ENCODE measurements around the gene WDR89.
"Not testable (repeated sequence)": the region's sequence is repeated elsewhere in the genome, so short reads cannot be mapped to it uniquely, and the experiment has no call there.

WDR89 gene

DNA sequence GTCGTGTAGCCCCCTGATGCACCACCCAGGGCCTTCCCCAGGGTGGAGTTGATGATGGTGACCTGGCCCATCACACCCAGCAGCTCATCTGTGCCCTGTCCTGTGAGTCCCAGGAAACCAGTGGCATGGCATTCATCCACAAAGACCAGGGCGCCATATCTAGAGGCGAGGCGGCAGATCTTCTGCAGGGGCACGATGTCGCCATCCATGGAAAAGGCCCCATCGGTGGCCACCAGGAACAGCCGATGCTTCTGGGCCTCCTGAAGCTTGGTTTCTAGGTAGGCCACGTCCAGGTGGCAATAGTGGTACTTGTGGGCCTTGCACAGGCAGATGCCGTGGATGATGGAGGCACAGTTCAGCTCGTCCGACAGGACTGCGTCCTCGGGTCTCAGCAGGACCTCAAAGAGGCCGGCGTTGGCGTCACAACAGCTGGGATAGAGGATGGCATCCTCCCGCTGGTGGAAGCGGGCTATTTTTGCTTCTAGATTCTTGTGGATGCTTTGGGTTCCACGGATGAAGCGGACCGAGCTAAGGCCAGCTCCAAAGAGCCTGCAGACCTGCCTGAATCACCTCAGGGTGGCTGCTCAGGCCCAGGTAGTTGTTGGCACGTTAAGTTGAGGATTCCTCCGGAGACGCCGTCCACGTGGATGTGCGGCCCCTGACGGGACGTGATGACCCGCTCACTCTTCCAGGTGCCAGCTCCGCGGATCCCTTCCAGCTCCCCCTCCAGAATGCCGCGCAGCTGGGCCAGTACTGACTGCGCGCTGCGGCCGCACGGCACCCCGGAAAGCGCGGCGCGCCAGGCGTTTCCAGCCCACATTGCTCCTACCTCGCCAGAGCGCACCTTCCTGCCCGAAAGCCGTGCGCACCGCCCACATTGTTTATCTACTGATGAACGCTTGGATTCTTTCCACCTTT is 47.0 kb downstream of the WDR89 start:
- DNase-seq = no peak

GRCh38 chr14:63583046-63583445 is 58.6 kb downstream of the WDR89 start:
- DNase-seq = not testable (repeated sequence)

DNA sequence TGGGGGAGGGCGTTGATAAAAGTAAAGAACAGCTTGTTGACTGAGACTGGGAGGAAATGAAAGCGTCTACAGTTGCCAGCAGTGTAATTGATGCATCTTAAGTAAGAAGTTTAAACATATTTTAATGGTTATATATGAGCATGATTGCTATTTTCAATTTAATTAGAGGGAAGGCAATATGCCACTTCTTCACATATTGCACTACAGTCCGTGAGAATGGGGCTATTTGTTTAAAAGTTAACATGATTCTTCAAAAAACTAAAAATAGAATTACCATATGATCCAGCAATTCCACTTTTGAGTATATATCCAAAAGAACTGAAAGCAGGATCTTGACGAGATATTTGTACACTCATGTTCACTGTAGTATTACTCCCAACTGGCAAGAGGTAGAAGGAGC is 60.2 kb downstream of the WDR89 start:
- DNase-seq = no peak

GRCh38 chr14:63578300-63578699 is 63.4 kb downstream of the WDR89 start:
- DNase-seq = no peak

DNA sequence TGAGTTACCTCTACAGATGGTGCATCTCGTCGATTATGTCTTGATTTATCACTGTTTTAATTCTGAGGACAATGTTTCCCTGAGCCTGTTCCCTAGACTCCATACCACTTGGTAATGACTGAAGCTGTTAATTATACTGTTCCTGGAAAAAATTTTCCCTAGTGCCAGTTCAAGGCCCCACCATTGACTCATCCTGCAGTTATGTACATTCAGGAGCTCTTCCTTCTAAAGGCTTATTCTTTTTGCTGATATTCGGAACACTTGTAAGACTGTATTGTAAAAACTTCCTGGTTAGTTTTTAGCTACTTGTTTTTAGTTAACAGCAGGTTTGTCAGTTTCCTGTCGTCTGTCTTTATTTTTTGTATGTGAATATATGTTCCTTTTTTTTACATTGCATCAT is 68.1 kb downstream of the WDR89 start:
- DNase-seq = no peak

DNA sequence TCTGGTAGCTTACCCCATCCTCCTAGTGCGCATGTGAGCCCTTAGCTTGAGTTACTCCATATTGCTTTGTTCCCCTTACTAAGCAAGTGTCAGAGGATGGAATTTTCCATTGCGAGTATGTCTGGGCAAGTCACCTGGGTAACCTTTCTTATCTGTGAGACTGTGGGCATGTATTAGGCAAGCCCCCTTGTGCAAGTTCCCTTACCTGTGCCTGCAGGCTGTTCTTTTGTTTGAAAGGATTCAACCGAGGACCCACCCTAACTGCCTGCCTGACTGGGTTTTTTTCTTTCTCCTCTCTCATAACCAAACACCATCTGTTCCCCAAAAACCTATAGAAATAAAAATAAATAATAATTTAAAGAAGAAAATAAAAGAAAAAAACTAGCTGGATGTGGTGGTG is 76.2 kb downstream of the WDR89 start:
- no peak for DNase-seq

DNA sequence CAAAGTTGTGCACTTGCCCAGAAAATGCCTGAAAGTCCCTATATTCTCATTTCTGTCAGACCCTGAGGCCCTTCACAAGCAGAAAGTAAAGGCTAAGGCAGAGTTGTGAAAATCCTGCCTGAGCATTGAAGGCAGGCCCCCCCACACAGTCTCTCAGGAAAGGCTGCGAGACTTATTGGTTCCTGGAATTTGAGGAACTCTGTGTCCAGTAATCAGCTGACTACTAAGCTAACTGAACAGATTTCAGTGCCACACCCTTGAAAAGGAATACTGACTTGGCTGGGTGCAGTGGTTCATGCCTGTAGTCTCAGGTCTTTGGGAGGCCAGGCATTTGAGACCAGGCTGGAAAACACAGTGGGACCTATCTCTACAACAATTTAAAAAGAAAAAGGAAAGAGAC is 77.4 kb downstream of the WDR89 start:
- DNase-seq = no peak

GRCh38 chr14:63563370-63564026 is 78.2 kb downstream of the WDR89 start:
- no peak for DNase-seq

DNA sequence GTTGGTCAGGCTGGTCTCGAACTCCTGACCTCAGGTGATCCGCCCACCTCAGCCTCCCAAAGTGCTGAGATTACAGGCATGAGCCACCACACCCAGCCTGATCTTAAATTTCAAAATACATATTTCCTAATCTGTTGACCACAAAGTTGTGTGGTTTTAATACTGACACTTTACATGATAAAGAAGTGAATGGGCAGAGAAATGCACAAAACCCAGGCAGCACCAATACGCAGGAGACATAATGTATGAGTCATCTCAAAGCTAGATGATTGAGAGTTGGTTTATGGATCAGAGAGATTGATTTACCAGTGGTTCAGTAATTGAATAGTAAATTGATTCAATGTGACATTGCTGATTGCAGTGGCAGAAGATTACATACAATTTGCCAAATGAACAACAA is 79.3 kb downstream of the WDR89 start:
- DNase-seq = no peak

DNA sequence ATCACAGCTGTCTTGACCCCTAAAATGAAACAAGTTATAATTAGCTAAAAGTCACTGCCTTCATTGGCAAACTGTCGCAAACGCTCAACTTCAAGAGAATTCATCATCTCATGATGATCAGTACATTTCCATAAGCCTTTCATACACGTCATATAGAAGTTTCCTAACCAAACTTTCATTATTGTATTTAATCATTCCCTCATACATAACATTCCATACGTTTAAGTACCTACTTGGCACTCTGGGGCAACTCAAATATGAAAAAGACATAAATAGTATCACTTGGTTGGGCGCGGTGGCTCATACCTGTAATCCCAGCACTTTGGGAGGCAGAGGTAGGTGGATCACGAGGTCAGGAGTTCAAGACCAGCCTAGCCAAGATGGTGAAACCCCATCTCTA is 86.1 kb downstream of the WDR89 start:
- no peak for DNase-seq

- no peak for DNase-seq
Observed at GRCh38 chr14:63551332-63551731, 90.3 kb downstream of the WDR89 start.

DNA sequence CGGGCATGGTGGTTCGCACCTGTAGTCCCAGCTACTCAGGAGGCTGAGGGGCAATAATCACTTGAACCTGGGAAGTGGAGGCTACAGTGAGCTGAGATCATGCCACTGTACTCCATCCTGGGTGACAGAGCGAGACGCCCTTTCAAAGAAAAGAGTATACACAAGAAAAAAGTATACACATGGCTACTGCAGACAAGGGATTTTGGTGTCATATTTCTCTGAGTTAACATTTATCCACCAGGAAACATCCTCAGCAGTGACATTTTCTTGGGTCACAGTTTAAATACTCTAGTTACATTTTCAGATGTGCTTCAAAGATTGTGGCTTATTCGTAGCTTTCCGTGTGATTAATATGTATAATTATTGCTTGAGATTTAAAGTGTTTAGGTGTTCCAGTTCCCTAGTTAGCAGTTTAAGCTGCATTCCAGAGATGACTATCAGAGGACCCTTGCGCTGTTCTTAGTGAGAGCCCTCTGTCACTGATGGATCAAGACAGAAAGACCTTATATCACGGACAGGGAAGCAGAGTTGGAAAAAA is 93.8 kb downstream of the WDR89 start:
- DNase-seq = no peak
